GM21529 (cell line): ENCODE results near the gene PAPPA2.

Experiments
- ATAC-seq: cut with Tn5 transposase; IDR thresholded peaks from one replicate; pipeline ENCODE4 v1.9.1; 2021; ENCODE audit not compliant: unreplicated experiment

PAPPA2 gene

DNA sequence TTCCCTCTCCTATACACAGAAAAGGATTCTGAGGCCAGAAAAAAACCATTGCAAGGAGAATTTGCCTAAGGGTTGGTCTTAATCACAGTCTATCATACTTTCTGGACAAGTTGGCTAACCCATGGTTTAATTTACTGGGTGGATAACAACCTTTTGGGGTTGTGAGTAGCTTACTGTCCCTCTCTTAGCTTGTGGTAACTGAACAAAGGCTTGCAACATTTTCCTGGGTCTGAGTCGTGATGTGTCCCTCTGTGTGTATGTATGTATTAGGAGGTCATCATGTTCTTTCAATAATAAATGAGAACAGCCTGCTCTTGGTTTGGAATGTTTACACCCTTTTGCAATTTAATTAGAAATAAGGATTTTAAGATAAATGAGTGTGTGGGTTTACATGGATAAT, 36.7 kb downstream of the PAPPA2 start:
- ATAC-seq, result no peak

DNA sequence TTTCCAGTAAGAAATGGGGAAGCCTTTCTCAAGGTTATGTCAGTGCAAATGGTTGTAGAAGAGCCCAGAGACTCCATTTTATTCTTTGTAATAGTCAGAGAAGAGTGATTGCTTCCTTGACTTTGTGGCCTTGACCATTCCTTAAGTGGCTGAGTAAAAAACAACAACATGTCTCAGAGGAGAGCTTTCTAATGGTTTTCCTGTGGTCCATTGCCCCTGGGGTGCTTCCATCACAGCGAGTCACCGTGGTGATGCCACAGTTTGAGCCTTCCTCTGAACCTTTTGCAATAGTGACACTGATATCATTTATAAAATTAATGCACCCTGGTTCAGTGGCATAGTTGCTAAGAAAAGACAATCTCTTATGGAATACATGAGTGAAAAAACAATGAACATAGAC, 38.6 kb downstream of the PAPPA2 start:
- no peak for ATAC-seq

DNA sequence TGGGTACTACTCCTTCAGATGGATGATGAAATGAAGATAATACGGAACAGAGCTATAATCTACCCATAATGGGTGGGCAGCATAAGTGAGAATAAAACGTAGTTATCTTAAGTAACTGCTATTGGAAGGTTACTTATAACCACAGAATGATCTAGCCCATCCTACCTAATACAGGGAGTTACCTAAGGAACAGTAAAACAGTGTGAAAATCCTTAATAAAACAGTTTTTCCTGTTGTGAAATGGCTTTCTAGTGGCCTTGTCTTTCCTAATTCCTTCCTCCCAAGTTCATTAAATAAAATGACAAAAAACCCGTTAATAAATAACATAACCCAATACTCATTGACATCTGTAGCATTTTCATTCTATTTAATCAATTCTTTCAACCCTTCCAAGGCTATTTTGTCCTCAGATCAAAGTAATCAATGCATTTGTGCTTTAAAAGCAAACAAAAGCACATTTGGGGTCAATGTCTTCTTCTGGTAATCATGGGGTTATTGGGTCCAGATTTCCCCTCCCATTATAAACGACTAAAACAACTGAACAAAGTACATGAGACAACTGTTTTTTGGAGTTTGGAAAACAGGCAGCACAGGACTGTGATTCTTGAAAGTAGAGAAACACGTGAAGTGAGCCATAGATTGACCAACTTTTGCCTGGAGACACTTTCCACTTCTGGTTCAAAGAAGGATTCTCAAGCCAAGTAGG, 42.0 kb downstream of the PAPPA2 start:
- no peak for ATAC-seq

DNA sequence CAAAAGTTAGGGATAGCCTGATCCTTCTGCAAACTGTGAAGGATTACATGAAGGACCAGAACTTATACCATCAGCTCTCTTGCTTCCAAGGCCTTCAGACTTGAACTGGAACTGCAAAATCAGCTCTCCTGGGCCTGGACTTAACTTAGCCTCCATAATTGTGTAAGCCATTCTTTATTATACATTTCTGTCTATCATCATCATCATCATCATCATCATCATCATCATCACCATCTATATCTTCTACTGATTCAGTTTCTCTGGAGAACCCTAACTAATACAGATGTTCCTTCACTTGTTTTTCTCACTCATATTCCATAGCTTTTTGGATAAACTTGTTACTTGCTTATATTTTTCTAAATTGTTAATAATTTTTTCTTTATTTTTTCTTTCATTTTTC, 50.0 kb downstream of the PAPPA2 start:
- ATAC-seq, result no peak

DNA sequence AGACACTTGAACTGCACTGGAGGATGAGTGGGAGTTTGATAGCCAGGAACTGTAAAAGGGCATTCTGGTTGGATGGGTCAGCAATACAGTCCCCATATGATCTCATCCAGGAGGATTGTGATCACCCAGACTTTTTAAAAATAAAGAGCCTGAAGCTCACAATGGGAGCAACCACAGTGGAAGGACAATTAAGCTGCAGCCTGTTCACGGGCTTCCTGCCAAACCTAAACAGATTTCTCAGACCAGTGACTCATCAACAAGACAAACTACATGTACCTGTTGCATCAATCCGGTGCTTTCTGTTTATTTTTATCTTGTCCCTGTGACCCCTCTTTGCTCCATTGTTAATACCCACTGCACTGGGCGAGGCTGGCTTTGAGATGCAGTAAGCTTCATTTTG, 52.3 kb downstream of the PAPPA2 start:
- no peak for ATAC-seq

DNA sequence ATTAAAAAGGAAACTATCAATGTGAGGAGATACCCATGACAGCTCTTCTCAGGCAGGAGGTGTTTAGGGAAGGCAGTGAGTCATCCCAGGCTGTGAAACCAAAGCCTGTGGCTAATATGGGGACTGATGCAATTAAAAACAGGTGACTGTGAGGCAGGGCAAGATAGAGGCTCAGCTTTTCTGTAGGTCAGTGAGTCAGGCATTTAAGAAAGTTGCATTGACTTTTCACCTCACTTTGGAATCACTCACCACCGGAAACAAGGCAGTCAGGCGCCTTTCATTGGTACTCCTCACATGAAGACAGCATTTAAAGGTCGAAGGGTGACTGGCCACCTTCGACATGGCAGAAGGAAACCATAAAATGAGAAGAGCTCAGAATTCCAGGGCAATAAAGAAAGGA, 54.5 kb downstream of the PAPPA2 start:
- peak; percentile 86 for ATAC-seq

DNA sequence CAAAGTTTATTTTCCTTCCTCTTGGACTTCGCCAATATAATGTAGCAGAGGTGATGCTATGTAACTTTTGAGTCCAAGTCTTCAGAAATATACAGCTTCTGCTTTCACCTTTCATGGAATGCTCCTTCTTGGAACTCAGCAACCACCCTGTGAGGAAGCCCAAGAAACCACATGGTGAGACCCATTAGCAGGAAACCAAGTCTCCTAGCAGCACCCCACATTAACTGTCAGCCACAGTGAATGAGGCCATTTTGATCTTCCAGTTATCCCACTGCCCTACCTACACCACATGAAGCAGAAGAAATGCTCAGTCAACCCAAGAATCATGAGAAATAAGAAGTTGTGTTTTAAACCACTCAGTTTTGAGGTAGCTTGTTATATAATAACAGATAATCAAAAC, 58.2 kb downstream of the PAPPA2 start:
- ATAC-seq, result no peak

DNA sequence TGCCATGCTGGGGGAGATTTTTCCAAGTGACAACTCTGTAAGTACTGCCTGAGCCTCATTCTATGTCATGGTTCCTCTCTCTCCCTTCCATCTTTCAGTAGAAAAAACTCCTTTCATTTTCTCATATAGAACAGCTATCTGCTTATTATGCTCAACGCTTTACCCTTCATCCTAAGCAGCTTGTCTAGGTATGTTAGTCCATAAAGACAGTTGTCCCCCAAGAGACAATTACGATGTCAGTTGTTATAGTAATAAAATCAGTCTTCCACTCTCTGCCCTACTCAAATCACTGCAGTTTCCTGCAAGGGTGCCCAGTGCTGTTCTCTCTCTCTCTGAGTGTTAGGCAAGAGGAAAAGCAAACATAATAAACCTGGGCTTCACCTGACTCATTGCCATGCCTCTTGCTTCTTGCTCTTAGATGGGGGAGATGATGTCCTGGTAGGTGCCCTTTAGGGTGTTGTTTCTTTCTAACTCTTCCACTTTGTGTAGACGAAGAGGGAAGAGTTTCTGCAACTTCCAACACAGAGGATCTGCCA, 59.4 kb downstream of the PAPPA2 start:
- ATAC-seq, result no peak

DNA sequence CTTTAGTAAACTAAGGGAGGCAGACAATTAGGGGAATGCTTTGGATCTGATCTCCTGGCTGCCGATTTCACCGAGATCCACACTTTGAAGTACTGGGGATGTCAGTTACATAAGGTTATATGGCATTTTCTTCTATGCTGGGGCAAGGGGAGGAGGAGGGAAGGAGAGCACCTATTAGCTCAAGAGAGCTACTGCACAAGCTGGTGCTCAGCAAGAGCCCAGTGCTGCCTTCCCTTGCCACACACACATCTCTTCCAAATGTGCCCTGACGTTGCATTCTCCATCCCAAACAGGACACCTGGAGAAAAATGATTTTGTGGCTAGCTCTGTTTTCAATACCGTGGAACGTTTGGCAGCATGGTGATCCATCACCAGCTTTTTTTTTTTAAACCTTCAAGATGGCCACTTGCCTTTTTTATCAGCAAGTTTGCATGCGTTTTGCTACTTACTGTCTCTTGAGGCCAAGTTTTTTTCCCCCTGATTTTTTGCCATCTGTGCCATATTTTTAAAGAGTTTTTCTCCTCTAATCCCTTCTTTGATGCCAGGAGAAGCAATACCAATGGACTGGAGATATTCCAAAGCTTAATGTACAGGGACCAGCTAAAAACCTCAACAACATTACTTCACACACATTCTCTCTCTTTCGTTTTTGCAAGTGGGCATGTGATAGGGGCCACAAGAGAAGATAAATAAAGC, 66.6 kb downstream of the PAPPA2 start:
- no peak for ATAC-seq

DNA sequence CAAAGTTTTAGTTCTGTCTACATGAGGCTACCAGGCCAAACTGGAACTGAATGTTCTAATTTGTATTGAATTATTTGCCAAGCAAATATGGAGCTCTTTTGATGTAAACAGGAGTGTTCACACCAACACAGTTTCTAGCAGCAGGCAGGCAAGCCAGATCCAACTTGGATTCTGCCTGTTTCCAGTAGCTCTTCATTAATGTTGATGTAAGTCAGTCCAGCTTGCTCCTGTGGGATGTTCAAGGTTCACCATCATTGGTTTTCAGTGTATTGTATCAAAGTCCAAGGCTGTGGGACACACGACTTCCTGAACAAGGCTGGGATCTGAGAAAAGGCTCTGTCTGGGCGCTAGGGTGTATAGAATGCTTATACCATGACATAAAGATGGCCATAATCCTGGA, 68.1 kb downstream of the PAPPA2 start:
- no peak for ATAC-seq

DNA sequence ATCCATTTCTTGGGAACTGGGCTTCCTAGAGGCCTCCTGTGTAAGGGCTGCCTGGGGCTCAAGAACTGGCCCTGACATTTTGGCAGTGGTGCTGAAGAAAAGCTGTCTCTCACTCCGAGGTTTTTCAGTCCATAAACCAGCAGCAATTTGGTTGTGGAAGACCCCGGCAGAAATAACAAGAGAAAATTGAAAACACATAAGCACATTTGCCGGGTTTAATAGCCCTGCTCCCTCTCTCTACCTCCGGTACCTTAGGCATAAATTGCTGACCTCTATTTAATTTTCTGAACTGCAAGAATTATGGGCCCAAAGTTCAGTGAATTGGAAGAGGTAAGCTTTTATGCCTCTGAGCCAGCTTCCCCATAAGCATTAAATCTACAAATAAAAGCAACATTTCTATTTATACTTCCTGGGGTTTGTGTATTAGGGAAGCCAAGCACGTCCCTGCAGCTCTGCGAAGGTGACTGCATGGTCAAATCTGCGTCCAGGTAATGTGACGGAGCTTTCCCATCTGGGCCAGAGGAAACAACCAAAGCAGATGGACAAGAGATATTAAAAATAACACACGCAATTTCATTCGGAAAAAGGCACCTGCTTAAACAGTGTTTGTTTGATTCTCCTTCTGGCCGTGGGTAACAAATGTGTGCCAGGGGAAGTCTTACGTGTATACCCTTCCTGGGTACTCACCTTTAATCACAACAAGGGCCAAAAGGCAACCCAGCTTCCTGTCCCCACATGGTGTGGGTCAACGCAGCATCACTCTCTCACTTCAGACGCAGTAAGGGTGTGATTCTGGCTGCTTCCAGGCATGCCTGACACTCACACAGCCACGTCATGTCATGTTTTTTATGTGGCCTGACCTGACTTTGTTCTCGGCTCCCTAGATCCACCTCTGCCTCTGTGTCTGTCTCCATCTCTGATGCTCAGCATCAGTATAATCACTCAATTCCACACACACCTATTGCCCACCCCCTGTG, 69.2 kb downstream of the PAPPA2 start:
- ATAC-seq, result no peak

DNA sequence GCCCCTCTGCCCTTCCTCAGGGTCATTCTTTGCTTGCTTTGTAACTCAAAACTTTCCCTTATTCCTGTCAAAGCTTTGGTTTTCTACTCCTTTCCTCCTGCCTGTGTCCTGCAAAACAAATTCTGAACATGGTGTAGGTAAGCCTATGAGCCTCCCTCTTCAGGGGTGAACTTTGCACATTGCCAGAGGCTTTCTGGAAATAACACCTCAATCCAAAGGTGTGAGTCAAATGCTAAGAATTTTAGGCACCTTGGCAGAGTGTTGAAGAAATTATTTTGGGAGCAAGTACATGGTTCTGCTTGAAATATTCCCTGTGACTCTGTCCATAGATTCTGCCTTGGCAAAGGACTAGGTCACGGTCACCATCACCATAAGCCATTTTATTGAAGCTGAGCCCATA, 70.0 kb downstream of the PAPPA2 start:
- ATAC-seq, result no peak

DNA sequence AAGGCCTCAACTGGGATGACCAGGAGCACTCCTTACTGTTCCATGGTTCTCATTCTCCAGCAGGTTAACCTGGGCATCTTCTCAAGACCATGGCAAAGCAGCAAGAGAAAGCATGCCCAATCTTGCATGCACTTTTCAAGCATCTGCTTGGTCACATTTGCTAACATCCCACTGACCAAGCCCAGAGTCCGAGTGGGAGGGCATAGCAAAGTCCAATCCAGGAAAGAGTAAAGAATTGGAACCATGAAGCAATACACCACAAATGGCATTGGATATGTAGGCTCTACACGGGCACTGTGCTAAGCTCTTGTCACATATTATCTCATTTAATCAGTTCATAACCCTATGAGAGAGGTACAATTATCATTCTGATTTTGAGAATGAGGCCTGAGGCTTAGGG, 73.6 kb downstream of the PAPPA2 start:
- no peak for ATAC-seq

DNA sequence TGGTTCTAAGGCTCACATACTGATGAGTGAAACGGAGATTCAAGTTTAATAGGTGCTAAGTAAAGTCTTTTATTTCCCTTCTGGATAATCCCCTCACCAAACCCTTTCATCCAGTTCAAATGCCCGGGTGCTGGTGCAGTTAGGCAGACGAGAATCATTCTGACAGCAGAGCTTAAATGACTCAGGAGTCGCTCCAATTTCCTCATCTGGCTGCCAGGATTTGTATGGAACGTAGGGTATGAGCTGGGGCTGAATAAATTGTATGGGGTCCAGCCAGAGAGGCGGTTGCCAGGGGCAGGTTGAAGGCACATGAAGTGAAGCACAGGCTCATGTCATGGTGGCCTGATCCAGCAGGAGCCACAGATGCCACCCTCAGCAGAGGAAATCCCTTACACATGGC, 76.0 kb downstream of the PAPPA2 start:
- no peak for ATAC-seq

DNA sequence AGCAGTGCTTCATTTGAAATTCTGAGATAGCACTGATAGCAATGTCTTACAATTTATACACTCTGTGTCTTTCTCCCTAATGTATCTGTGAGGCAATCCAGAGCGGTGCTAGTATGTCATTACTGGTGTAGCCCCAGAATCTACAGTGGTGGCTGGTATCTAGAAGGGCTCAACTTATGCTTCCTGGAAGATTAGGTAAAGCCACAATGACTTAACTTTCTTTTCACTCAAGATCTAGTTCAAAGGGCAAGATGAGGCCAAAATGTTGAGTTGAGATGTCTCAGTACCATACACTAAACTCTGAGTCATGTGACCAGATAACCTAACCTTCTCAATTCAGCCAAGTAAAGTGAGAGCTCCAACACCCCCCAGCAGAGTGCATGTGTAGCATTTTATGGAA, 77.5 kb downstream of the PAPPA2 start:
- no peak for ATAC-seq

DNA sequence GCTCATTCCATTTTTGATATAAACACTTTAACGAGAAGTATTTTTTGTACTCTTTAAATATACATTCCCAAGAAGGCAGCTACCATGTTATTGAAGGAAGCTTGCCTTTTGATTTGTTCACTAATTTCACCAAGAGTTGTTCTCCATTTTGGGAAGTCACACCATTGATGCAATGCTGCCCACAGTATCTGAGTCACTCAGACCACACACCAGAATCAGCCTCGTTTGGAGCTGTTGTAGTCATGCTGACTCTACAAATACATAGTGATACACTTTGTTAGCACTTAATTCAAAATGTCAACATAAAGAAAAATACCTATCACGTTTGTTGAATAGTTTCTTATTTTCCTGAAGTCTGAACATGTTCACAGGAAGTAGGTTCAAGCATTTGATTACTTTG, 78.7 kb downstream of the PAPPA2 start:
- ATAC-seq, result no peak

DNA sequence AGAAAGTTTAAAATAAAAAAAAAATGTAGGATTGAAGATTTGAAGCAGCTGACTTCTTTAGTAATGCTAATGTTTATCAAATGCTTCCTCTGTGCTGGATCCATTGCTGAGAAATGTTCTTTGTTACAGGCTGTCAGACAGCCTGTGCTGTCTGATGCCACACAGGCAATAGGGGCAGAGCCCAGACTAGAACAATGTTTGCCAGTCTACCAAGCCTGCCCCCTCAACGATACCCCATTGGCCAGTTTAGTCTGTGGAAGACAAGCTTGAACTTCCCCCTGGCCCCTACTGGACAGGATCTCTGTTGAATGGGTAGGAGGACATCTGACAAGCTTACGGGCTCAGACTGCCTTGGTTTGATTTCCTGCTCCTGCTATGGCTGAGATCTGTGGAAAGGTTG, 79.4 kb downstream of the PAPPA2 start:
- ATAC-seq, result no peak

DNA sequence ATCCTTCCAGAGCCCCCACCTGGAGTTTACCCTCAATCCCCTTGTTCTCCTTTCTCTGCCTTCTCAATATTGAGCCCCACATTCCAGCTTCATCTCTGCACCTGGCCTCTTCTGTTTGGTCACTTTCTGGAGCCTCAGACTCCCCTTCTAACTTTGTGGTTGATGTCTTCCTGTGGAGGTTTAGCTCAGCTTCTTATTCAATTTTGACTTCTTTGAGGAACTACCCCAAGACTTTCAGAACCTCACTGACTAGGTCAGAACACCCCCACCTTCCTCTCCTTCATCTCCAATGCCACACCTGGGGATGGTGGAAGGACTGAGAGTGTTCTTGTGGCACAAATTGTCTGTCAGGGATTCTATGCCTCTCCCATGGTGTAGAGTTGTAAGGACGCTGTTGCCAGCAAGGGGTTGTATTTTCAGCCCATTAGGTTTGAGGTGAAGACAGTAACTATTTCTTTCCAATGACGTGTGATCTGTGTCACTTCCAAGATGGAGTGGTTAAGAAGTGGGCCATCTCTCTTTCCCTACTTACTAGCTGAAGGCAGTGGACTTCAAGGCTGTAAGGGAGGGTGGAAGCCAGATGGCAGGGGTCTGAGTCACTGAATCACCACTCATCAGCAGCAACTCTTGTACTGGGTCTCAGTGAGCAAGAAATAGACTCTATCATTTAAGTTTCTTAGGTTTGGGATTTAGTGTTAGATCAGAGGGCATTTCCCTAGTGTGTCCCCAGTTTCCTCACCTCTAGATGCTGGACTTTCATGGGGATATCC, 80.6 kb downstream of the PAPPA2 start:
- ATAC-seq, result no peak

DNA sequence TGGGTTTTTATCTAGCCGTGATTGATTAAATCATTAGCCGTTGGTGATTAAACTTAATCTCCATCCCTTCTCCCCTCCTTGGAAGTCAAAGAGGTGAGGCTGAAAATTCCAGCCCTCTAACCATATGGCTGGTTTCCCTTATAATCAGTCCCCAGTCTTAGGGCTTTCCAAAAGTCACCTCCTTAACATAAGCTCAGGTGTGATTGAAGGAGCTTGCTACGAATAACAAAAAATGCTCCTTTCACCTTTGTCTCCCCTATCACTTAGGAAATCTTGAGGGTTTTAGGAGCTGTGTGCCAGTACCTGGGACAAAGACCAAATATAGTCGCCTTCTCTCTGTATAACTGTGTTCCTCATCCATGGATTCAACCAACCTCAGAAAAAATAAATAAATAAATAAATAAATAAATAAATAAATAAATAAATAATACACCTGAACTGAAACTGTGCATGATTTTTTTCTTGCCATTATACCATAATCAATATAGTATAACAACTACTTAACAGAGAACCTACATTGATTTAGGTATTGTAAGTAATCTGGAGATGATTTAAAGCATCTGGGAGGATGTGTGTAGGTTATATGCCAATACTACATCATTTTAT, 82.2 kb downstream of the PAPPA2 start:
- ATAC-seq, result no peak

DNA sequence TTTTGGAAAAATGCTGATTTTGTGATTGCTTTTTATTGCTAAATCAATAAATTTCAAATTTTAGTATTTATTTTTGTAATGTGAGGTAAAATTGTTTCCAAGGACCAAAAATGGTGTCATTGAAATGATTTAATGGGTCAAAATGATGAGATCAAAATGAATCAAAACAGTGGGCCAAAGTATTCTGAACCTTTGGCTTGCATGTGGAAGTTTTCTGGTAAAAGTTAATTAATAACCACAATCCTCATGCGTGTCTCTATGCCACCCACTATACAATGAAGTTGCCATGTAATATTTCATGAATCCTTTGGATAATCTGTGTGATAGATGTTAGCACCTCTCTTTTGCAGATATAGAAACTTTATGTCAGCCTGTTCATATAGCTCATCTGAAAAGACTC, 83.8 kb downstream of the PAPPA2 start:
- no peak for ATAC-seq
